Breast epithelium (tissue), 4 donors: ENCODE results near the gene PAQR4. TPM values are rescaled to one million over a fixed set of nuclear protein-coding genes. Genes with fewer than 3 reads are reported as not detected.

Source experiments
- DNase-seq, 2 donors: peaks; one replicate each; pipeline ENCODE4 v3.0.0-alpha.2; 2019; ENCODE audit warnings: low spot score in 2 of 2
- H3K27ac ChIP-seq, 2 donors: fragments of 200-600 bp; sonication (generic) in 1 of 2; one replicate each; pipeline ENCODE4 v1.5.1; 2016 to 2019; ENCODE audit warnings: mild to moderate bottlenecking in 1 of 2
- H3K27me3 ChIP-seq, 2 donors: fragments of 200-600 bp; sonication (generic) in 1 of 2; one replicate each; pipeline versions ENCODE4 v1.5.1 to v1.6.0; 2017 to 2019; ENCODE audit warnings: control low read depth in 1 of 2, mild to moderate bottlenecking in 1 of 2
- H3K36me3 ChIP-seq: fragments of 200-600 bp; one replicate; pipeline ENCODE4 v1.5.1; 2019
- H3K4me1 ChIP-seq, 2 donors: fragments of 200-600 bp; sonication (generic); one replicate each; pipeline ENCODE4 v1.5.1; 2016 to 2019; ENCODE audit warnings: control low read depth in 1 of 2
- H3K4me3 ChIP-seq, 3 donors: fragments of 200-600 bp; sonication (generic); 1 replicate in 2 of 3; 2 replicates in 1 of 3; pipeline ENCODE4 v1.5.1; 2016 to 2019; ENCODE audit warnings: mild to moderate bottlenecking in 3 of 3, moderate library complexity in 2 of 3
- H3K9me3 ChIP-seq, 2 donors: fragments of 200-600 bp; sonication (generic) in 1 of 2; one replicate each; pipeline ENCODE4 v1.5.1; 2016 to 2019; ENCODE audit warnings: control low read depth in 1 of 2
- CTCF ChIP-seq, 3 donors: fragments of 450-650 bp; IDR thresholded peaks; one replicate each; pipeline ENCODE4 v1.5.1; 2016 to 2017; ENCODE audit warnings: antibody characterized with exemption in 3 of 3, mild to moderate bottlenecking in 3 of 3, moderate library complexity in 3 of 3
- POLR2A ChIP-seq: fragments of 450-650 bp; IDR thresholded peaks from one replicate; pipeline ENCODE4 v1.6.1; 2016; ENCODE audit warnings: antibody characterized with exemption, mild to moderate bottlenecking, moderate library complexity
- POLR2AphosphoS5 ChIP-seq, 3 donors: sonication (generic); formaldehyde crosslinking; IDR thresholded peaks; one replicate each; pipeline ENCODE4 v1.6.1; 2017; ENCODE audit warnings: antibody characterized with exemption in 3 of 3
- intact Hi-C: fragments of 100-400 bp; cut with DNase I; formaldehyde crosslinking; loops from one replicate; pipeline ENCODE4 v1.15.1; 2023; ENCODE audit warnings: low total_unique reads
- total RNA-seq, 3 donors: library from RNA; depleted of rRNA; stranded (reverse); fragments of >200 nt; gene quantifications; one replicate each; pipeline ENCODE4 v1.1.0, GENCODE V29; 2016

PAQR4 gene
- total RNA-seq, 3 donors from 2014 or later = 2.0 to 4.0 (median 3.7) TPM

DNA sequence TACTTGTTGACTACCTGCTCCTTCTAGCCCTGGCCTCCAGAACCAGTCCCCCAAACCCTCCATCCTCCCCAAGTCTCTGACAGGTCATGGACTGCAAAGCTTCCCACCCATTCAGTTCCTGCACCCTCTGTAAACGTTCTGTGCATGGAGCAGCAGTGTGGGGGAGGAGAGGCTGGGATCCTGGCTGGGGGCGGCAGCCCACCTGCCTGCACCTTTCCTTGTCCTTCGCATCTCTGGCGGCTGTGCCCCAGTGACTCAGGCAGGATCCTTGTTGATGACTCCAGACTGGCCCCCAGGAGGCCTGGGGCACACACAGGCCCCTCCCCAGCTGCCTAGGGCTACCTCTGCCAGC, 12.7 kb downstream of the PAQR4 start:
- H3K9me3 ChIP-seq = no peaks in the 10 kb centered on the region
- H3K36me3 ChIP-seq = no peaks in the 10 kb centered on the region
- intact Hi-C loops = no loop called here
- DNase-seq = no peak
- no peak overlapping the region for H3K4me3 ChIP-seq
- no peaks in the 10 kb centered on the region for H3K27me3 ChIP-seq
- H3K4me1 ChIP-seq = peaks cover 3 to 6% of the 10 kb centered on the region in 2 donors
- TF ChIP-seq POLR2A (no peak), POLR2AphosphoS5 (IDR thresholded peaks at IDR 0.05) (no peak), CTCF (IDR thresholded peaks at IDR 0.05) (no peak)
- no peak overlapping the region for H3K27ac ChIP-seq

DNA sequence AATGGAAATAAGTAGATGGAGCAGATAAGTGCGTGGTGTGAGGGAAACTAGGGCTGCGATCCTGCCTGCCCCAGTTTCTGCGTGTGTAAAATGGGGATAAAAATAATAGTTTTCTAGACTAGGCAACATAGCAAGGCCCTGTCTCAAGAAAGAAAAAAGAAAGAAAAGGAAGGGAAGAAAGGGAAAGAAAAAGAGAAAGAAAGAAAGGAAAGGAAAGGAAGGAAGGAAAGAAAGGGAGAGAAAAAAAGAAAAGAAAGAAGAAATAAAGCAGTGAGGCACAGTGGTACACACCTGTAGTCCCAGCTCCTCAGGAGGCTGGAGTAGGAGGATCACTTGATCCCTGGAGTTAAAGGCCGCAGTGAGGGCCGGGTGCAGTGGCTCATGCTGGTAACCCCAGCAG, 13.3 kb downstream of the PAQR4 start:
- TF ChIP-seq POLR2AphosphoS5 (IDR thresholded peaks at IDR 0.05) (no peak), POLR2A (no peak), CTCF (IDR thresholded peaks at IDR 0.05) (no peak)
- H3K9me3 ChIP-seq = no peaks in the 10 kb centered on the region
- no peak overlapping the region for H3K4me3 ChIP-seq
- H3K36me3 ChIP-seq = no peaks in the 10 kb centered on the region
- H3K4me1 ChIP-seq = peaks cover 3 to 6% of the 10 kb centered on the region in 2 donors
- no peak overlapping the region for H3K27ac ChIP-seq
- H3K27me3 ChIP-seq = no peaks in the 10 kb centered on the region
- intact Hi-C loops = no loop called here
- no peak for DNase-seq

DNA sequence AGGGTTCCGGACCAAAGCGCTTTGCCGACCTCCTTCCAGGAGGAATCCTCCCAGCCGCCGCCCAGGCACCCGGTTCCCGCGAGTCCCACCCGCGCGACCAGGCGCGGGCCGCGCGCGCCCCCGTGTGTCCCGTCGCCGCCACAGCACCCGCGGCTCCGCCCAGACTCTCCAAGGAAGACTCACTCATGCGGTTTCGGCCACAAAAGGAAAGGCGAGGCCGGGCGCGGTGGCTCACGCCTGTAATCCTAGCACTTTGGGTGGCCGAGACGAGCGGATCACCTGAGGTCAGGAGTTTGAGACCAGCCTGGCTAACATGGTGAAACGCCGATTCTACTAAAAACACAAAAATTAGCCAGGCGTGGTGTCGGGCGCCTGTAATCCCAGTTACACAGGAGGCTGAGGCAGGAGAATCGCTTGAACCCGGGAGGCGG, 14.6 kb downstream of the PAQR4 start:
- H3K4me3 ChIP-seq = peak overlapping the region; percentile 5 to 42 (median 30)
- H3K4me1 ChIP-seq = peaks cover 3 to 6% of the 10 kb centered on the region in 2 donors
- H3K27ac ChIP-seq = no peak overlapping the region
- no peaks in the 10 kb centered on the region for H3K9me3 ChIP-seq
- DNase-seq = peak; percentile 69 to 79
- peaks cover 0 to 3% of the 10 kb centered on the region in 2 donors for H3K27me3 ChIP-seq
- TF ChIP-seq POLR2A (no peak), CTCF (IDR thresholded peaks at IDR 0.05) (peak; percentile 58 to 86 (median 71)), POLR2AphosphoS5 (IDR thresholded peaks at IDR 0.05) (no peak)
- H3K36me3 ChIP-seq = no peaks in the 10 kb centered on the region
- intact Hi-C loops = no loop called here

DNA sequence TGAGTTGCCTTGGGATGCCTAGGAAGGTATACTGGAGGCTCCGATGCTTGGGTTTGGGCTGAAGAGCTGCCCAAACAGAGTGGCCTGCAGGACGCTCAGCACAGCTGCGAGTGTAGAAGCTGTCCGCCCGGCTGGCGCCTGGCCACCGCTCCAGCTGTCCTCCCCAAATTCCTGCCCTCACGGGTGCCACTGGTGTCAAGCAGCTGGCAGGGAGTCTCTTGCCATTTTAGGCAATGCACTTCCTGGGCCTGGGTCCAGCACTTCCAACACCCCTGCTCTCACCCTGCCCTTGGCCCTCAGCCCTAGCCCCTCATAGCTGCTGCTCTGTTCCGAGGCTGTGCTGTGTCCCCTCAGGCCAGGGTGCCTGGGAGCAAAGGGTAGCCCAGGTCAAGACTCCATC, 16.3 kb downstream of the PAQR4 start:
- intact Hi-C loops = no loop called here
- H3K27me3 ChIP-seq = peaks cover 0 to 3% of the 10 kb centered on the region in 2 donors
- no peak overlapping the region for H3K4me3 ChIP-seq
- peaks cover 0 to 6% of the 10 kb centered on the region in 2 donors for H3K4me1 ChIP-seq
- H3K27ac ChIP-seq = peak overlapping the region; percentile 44 to 52
- TF ChIP-seq CTCF (IDR thresholded peaks at IDR 0.05) (no peak), POLR2AphosphoS5 (IDR thresholded peaks at IDR 0.05) (no peak), POLR2A (no peak)
- DNase-seq = no peak
- no peaks in the 10 kb centered on the region for H3K9me3 ChIP-seq
- H3K36me3 ChIP-seq = no peaks in the 10 kb centered on the region

DNA sequence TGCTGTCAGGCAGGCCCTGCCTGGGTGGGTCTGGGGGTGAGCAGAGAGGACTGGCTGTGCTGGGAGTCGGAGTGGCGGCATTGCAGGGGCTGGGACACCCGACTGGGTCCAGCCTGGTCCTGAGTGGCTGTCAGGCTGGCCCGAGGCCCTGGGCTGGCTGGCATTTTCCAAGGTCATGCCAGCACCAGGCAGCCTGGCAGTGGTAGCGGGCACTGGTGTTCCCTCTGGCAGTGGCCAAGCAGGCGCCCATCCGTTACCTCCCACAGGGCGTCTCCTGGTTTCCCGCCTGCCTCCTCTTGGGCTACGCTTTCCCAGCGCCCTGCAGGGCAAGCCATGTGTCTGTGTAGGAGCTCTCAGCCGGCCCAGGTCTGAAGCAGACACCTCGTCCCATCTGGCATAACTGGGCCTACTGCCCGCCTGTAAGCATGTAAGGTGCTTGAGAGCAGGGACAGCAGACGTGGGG, 16.8 kb downstream of the PAQR4 start:
- peaks cover 0 to 3% of the 10 kb centered on the region in 2 donors for H3K27me3 ChIP-seq
- H3K4me3 ChIP-seq = no peak overlapping the region
- TF ChIP-seq POLR2A (no peak), POLR2AphosphoS5 (IDR thresholded peaks at IDR 0.05) (no peak), CTCF (IDR thresholded peaks at IDR 0.05) (no peak)
- intact Hi-C loops = no loop called here
- no peaks in the 10 kb centered on the region for H3K9me3 ChIP-seq
- DNase-seq = no peak
- no peaks in the 10 kb centered on the region for H3K36me3 ChIP-seq
- H3K4me1 ChIP-seq = peaks cover 0 to 6% of the 10 kb centered on the region in 2 donors
- peak overlapping the region; percentile 44 to 52 for H3K27ac ChIP-seq
